Stomach (tissue), 4 donors: Measurements from ENCODE around the gene THUMPD2.

Experiments used
- CTCF ChIP-seq, 7 experiments: fragments of 450-650 bp in 4 of 7; fragments of 200-600 bp in 3 of 7; sonication (generic) in 3 of 7; IDR thresholded peaks; one replicate each; pipeline ENCODE4 v1.5.1; 2016 to 2019; ENCODE audit warnings: antibody characterized with exemption in 7 of 7, control low read depth in 2 of 7, mild to moderate bottlenecking in 1 of 7
- EP300 ChIP-seq: sonication (generic); formaldehyde crosslinking; IDR thresholded peaks from one replicate; pipeline ENCODE4 v1.6.1; 2017; ENCODE audit warnings: antibody characterized with exemption
- POLR2A ChIP-seq, 4 donors: fragments of 450-650 bp; IDR thresholded peaks; one replicate each; pipeline ENCODE4 v1.6.1; 2016; ENCODE audit warnings: antibody characterized with exemption in 4 of 4, control low read depth in 2 of 4, mild to moderate bottlenecking in 1 of 4, moderate library complexity in 1 of 4
- POLR2AphosphoS5 ChIP-seq, 3 donors: sonication (generic); formaldehyde crosslinking; IDR thresholded peaks; one replicate each; pipeline ENCODE4 v1.6.1; 2016; ENCODE audit warnings: antibody characterized with exemption in 3 of 3

- TF ChIP-seq CTCF (IDR thresholded peaks at IDR 0.05) (no peak), POLR2AphosphoS5 (IDR thresholded peaks at IDR 0.05) (no peak), POLR2A (IDR thresholded peaks at IDR 0.05) (no peak), EP300 (no peak)
Observed at GRCh38 chr2:39708003-39708402, 71.1 kb downstream of the THUMPD2 start.
